GM19238 (cell line): ENCODE measurements around the gene GARS1.

Source experiments
- DNase-seq: peaks from one replicate; pipeline ENCODE4 v3.0.0; 2011; ENCODE audit warnings: low spot score; ENCODE audit not compliant: insufficient read length

The GARS1 gene

DNA sequence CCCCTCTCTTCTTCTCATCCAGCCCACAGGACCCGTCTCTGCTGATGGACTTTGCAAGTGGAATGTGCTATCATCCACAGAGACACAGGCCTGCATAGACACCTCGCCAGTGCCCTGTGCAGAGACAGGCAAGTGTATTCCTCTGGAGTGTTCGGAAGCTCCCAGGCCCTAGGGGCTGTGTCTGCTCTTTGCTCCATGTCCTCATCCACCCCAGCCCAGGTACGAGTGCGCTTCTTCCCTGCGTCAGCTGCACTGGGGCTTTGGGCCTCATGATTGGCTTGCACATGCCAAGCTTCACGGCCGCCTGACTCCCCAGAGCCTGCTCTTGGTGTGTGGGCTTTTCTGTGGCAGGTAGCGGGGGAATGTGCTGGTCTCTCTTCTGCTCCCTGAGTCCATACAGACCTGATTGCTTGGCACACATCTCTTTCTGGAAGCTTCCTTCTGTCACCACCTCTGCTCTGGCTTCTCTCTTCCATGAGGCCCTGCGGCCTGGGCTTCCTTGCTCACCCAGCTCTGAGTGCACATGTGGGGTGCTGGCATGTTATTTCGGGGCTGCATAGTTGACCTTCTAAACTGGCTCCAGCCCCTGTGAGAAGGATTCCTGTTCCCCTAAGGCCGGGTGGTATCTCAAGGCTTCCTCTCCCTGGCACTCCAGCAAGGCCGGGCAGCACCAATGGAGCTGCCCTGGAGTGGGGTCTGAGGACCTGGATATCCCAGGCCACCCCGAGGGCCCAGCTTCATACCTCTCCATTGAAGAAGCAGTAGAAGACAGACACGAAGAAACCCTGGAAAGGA lies 59.8 kb downstream of the GARS1 start:
- no peak for DNase-seq

DNA sequence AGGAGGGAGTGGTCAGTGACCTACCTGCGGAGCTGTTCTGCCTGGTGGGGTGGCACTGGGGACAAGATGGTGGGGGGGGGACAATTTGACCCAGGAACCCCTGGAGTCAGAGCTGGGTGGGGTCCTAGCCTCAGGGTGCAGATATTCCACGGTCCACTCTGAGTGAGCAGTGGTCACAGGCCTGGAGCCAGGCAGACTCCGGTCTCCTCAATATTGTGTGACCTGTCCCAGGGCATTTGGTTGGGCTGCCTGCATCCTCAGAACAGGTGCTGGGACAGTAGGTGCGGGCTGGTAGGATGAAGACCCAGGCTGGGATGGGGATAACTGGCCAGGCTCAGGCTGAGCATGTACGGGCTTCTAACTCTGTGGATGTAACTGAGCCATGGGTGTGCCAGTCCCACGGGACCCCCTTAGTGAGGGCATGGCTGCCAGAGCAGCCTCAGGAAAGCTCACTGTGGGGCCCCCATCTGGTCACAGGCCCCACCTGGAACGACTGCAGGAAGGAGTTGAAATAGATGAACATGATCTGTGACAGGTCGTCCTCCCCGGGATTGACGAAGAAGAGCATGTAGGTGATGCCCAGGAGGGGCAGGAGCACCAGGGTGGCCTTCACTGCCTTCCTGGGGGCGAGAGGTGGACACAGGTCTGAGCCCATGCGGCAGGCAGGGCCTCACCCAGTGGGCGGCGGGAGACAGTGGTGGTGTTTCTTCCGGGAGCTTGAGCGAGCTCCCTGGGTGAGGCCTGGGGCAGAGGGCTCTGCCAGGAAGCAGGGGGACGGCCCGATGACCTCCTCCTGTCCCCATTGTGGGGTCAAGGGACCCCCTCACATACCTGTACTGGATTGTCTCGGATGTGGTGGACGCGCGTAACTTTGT lies 60.7 kb downstream of the GARS1 start:
- no peak for DNase-seq

DNA sequence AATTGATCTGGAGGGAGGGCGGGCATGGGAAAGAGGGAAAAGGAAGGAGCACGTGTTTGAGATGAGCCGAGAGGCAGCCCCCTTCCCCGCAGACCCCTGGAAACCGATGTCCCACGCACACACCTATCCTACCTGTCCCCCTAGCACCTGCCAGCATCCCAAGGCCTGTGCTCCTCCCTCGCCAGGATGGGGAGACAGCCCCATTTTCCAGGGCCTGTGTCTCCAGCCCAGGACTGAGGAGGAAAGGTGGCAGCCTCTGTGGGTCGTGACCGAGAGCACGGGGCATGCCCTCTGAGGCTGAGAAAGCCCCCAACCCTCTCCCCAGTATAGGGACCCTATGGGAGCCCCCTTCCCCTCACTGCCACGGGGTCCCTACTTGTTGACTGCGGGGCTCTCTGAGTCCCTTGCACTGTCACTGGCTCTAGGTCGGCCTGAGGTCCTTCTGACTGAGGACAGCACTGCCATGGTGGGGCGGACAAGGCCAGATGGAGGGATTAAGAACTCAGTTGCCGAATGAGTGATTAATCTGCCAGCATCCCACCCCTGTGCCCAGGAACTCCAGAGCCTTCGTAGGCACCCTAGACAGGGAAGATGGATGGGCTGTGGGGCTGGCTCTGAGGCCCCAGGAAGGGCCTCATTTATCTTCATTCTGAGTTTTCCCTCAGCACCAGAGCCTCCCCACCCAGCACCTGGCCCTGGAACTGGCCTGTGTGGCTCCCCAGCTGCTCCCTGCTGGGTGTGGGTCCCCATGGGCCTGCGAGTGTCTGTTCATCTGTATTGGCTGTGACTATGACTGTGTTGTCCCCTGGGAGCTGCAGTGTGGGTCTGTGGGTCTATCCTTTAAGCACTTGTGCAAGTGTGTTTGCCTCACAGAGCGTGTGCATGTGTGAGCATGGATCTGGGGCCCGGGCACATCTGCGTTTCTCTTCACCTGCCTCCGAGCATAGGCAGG lies 61.6 kb downstream of the GARS1 start:
- no peak for DNase-seq

DNA sequence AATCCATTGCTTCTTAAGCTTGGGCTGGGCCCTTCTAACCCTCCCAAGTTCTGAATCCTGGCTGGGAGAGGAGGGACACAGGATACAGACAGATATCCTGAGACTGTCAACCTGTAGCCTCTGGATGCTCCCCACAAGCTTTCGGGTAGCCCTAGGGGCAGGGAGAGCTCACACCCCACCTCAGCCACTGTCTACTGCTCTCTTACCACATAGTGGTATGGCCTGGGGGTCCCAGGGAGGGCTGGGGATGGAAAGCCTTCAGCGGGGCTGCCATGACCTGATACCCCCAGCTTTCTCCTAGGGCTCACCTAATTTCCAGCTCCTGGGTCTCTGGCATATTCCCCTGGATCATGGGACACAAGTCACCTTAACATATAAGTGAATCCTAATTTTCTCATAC lies 62.5 kb downstream of the GARS1 start:
- no peak for DNase-seq

DNA sequence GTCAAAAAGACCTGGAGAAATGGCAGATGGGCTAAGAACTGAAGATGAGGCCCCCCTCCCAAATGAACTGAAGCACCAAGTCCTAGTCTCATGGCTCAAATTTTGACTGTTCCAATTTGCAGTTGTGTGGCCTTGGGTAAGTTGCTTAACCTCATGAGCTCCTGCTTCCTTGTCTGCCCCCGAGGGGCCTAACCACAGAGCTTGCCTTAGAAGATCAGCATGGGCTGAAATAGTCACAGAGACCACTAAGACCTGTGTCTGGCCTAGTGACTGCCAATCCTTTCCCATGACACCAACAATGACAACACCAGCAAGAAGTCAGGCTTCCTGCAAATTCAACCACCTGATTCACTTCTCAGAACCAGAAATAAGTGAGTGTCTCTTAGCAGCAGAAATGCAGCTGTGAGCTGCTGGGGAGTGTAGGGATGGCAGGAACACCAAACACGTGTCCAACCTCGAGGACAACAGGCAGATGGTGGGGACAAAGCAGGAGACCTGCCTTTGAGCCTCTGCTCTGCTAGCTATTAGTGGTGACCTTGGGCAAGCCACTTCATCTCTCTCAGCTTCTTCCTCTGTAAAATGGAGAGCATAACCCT lies 63.9 kb downstream of the GARS1 start:
- DNase-seq, result no peak

DNA sequence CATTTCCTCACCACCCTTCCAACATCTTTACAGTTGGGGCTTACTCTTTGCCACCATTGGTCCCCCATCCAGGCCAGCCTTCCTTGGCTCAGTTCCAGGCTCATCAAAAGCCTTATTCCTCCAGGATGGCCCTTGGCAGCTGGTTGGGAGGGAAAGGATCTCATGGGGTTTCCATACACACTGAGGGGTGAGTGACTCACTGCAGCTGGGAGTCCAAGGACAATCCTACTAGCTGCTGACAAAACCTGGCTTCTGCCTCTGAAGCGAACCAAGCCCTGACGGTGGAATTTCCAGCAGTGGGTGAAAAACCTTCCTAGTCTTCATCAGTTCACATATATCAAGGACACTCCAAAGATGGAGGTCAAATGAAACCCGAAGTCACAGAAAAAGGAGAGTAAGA lies 64.6 kb downstream of the GARS1 start:
- DNase-seq, result no peak

DNA sequence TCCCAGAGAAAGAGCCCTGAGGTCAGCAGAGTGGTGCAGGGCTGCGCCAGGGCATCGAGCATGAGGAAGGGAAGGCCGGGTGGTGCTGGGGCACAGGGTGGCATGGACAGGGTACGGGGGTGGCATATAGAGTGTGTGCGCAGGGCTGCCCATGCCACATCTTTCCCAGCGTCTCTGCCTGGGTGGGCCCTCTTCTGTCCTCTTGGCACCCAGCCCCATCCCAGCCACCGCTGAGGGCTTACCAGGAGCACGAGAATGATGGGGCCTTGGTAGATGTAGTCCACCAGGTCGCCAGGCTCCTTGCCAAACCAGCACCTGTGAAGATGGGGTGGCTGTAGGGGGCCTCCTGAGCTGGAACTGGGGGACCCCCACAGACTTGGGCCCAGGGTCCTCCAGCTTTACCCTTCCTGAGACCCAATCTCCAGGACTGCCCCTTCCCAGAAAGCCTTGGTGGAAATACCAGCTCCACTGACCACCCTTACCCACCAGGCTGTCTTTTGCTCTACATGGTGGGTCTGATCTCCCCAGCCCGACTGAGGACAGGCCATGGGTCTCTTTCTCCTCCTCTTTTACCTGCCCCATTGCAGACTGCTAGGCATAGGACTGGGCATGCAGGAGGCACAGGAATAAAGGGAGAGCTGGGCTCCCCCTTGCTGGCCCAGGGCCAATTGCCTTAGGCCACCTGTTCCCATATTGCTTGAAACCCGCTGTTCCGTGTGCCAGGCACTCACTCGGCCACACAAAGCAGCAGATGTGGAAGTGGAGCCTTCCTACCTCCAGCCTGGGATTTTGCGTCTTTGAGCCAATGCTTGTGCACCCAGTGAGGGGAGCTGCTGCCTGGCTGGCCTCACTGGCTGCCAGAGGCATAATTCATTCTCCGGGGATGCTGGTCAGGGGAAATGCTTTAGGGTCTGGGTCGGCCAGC lies 65.9 kb downstream of the GARS1 start:
- DNase-seq, result no peak

DNA sequence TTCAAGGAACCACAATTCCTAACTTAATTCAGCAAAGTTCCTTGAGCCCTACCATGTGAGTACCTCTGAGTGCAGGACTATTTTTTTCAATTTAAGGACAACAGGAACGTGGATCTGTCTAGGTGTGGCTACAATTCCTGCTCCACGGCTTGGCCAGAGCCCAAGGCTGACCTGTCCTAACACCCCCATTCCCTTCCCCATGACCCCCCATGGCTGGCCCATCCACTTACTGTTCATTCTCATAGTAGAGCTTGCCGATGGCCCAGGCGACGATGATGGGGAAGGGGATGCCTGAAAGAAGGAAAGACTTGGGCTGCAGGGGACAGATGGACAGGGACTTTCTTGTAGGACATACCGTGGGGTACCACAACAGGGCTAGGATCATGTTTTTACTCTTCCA lies 67.2 kb downstream of the GARS1 start:
- DNase-seq, result no peak

DNA sequence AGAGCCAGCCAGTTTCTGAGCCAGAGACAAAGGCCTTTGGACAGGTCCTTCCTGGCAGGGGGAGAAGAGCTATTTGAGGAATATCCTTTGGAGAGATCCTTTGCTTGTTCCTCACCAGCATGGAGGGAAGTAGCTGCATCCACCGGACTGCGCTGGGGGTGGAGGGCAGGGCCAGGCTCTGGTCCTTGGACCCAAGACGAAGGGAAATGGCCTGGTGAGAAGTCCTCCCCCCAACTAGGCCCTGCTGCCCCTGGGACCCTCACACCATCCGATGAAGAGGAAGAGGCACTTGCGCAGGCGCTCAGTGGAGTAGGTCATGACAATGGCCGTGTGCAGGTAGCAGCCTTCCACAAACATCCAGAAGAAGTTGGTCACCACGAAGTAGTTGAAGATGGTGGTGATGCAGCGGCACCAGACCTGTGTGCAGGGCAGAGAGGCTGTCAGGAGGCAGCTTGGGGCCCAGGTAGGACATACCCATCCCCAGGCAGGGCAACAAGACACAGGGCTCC lies 67.8 kb downstream of the GARS1 start:
- DNase-seq, result no peak

DNA sequence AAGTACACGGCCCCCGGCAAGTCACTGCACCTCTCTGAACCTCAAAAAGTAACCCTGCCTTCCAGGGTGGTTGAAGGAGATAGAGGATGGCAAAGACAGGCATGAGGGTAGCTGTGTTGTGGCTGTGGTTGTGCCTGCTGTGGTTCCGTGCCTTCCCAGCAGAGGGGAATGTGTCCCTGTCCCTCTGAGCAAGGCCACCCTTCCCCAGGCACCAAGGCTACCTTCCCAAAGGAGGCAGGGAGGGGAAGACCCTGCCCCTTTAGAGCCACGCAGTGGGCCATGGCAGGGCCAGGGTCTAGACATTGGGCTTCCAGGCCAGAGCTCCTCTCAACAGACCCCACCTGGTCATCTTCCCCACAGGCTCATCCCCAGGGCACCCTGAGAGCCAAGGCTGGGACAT lies 68.7 kb downstream of the GARS1 start:
- no peak for DNase-seq

DNA sequence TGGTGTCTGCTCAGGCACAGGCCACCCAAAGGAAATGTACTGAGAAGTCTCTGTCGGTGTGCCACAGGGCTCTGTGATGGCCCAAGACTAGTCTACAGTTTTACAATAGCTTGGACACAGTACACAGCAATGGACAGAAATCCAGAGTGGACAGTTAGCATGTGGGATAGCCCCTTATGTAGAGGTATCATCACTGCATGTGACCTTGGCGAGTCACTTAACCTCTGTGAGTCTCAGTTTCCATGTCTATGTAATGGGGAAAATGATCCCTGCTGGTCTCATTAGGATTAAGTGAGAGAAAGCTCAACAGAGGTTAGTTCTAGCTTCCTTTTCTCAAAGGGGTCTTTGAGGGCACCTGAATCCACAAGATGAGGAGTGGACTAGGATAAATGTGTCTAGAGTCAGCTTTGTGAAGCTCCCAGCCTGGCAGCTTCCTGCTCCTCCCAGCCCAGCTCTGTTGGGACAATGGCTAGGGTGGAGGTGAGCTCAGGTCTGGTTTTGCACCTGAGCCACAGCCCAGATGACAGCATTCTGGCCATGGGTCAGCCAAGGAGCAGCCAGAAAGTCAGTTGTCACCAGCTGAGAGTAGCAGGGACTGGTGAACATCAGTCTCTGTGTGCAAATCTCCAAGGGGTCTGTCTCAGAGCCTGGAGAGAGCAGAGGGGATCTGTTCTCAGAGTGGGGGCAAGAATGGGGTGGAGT lies 69.7 kb downstream of the GARS1 start:
- DNase-seq, result no peak

DNA sequence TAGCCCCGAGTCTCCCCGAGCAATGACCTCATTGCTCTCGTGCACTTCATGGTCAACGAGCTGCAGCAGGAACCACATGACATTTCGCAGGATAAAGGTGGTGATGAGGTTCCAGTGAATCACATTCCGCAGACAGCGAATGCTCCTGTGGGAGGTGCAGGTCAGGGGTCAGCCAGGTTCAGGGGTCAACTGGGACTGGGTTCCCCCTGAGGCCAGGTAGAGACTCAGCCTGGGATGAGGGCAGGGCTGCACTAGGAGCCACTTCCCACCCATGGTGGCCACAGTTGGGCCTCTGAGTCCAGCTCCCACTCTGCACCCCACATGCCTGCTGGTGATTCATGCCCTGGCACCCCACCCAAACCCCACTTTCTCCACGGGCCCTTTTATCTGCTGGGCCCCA lies 70.4 kb downstream of the GARS1 start:
- no peak for DNase-seq

DNA sequence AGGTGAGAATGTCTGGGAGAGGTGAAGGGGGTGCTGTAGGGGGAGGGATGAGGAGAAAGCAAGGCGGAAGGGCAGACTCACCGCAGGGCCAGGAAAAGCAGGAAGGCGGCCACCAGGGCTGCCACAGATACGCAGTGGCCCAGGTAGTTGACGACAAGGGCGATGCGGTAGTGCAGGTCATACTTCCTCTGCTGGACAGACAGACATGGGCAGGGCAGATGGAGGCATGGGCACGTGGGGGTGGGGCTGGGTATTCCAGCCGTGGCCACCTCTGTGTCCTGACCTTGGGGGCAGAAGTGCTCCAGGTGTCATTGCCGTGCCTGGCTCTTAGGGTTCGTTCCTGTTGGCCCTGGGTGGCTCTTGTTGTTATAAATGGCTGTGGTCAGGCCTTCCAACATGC lies 70.8 kb downstream of the GARS1 start:
- no peak for DNase-seq

DNA sequence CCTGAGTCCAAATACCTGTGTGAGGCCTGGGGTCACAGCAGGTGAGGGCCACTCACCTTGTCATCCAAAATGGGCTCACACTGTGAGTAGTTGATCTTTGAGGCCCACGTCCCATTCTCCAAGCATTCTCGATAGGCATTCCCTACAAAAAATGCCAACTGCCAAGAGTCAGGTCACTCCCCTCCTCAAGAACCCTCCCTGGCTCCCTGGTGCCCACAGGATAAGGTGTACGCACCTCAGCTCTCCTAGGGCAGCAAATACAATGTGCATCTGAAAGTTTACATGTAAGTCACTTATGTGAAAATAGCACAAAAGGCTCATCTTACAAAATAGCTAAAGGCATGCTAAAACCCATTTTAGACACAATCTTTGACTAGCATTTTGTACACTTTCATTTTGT lies 72.5 kb downstream of the GARS1 start:
- DNase-seq, result no peak

DNA sequence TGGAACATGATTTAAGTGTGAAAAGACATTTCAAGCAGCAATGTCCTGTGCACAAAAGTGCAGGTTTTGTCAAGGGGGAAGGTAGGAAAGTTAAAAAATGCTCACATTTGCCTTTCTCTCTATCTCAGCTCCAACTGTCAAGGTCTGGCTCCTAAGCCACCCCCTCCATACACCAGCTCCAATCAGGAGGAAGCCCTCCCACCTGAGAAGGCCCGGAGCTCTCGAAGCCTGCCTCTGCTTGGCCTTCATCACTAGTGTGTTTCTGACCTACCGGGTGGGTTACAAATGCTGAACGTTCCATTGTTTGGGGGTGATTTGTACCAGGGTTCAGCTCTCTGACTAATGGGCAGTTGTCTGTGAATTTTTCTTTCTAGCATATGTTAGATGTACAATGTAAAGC lies 73.4 kb downstream of the GARS1 start:
- DNase-seq, result no peak

DNA sequence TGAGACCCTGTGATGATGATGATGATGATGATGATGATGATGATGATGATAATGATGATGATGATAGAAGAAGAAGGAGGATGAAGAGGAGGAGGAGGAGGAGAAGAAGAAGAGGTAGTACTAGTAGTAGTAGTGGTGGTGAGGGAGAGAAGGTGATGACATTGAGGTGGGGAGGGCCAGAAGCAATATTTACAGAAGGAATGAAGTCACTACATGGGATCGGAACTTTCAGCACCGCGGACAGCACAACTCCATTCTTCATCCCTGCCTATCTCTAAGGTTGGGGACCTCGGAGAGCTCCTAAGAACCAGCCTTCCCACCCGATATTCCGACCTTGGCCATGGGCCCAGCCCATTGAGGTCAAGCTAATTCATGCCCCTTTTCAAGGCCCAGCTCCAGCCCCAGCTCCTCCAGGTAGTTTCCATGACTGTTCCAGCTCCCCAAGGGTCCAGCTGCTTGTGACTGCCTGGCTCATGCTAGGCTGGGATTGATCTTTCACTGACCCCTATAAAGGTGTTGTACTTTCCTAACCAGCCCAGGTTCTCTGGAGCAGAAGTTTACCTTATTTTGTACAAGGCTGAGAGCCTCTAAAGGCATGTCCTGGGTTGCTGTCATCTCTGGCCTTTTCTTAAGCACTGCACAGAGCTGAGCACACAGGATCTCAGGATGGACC lies 77.3 kb downstream of the GARS1 start:
- no peak for DNase-seq

DNA sequence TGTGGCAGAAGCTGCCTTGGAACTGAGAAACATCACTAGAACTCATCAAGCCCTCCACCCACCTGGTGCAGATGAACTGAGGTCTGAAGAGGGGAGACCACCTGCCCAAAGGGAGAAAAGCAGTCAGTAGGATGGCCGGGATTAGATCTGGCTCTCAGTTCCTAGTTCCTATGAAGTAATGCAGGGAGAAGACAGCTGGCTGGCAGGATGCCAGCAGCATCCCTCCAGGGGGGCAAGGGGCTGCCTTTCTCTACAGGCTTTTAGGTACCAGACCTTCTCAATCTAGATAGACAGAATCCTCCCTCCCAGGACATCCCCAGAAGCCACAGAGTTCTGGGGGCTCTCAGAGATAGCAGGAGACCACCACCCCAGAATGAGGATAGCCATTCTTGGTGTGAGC lies 79.7 kb downstream of the GARS1 start:
- DNase-seq, result no peak

DNA sequence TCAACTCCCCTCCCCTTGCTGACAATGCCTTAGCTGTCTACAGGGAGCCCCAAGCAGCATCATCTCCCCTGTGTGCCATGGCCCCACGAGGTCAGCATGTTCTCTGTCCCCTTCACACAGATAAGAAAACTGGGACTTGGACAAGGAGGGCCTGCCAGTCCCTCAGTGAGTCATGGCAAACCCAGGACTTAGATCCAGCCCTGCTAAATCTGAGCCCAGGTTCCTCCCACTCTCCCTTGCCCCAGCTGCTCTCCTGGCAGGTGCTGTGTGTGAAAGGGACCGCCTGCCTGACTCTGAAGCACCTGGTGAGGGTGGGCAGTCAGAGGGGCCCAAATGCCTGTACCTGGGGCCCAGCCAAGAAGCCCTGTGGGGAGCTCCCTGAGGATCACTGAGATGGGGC lies 80.2 kb downstream of the GARS1 start:
- DNase-seq, result no peak

DNA sequence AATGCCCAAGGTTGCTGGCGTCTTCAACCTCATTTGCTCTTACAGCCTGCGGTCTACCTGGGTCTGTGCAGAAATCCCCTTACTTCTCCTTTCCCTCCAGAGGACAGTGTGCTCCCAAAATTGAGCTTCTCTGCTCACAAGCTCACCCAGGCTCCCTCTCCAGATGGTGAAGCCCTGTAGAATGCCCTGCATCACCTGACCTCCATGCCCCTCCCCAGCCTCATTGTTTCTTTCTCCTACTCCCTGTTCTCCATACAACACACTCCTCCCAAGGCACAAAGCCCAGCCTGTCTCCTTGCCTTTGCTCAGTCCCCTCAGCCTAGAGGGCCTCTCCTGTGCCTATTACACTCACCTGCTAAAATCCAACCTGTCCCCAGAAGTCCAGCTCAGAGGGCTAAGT lies 84.1 kb downstream of the GARS1 start:
- no peak for DNase-seq
